ENCODE data around the gene ADPRH.

- TF ChIP-seq CTCF (IDR thresholded peaks at IDR 0.05 in 2 of 3, conservative IDR thresholded peaks at IDR 0.05 in 1 of 3; ENCODE audit: borderline replicate concordance in 1 of 3, insufficient read depth in 1 of 3, low read depth in 2 of 3, low read length in 2 of 3), result no peak
- no peak for TF ChIP-seq EZH2 (IDR thresholded peaks at IDR 0.05)
- TF ChIP-seq POLR2A (IDR thresholded peaks at IDR 0.05; ENCODE audit: borderline replicate concordance, extremely low read depth, insufficient read depth, insufficient read length), result no peak
- no peak for TF ChIP-seq MAX (IDR thresholded peaks at IDR 0.05)
- TF ChIP-seq POLR2AphosphoS5 (IDR thresholded peaks at IDR 0.05; ENCODE audit: low read depth, low read length), result no peak
- TF ChIP-seq TCF7L2 (IDR thresholded peaks at IDR 0.05; ENCODE audit: borderline replicate concordance, extremely low read depth, insufficient read depth, insufficient read length), result no peak
Measured at GRCh38 chr3:119627461-119627860, 48.2 kb downstream of the ADPRH start.

Measured in HCT116 (cell line).